HCT116 (cell line): Measurements from ENCODE around the gene MZT2B. TPM values are rescaled to one million over a fixed set of nuclear protein-coding genes. Genes with fewer than 3 reads are reported as not detected.
"Not testable (repeated sequence)": the region's sequence is repeated elsewhere in the genome, so short reads cannot be mapped to it uniquely, and the experiment has no call there.

Experiments
- ATAC-seq: fragments of 200-7000 bp; cut with Tn5 transposase; 2 replicates; pipeline ENCODE4 v1.9.1; 2020; ENCODE audit warnings: mild to moderate bottlenecking, moderate library complexity
- BruUV-seq: library from RNA; stranded (reverse); fragments of 400-500 nt; replicated peaks from 2 replicates; lab custom pipeline; 2021; lab: Mats Ljungman, UMichigan
- CTCF ChIA-PET: fragments of 300-600 bp; sonication (Branson Sonifier 250); formaldehyde crosslinking; loops from one replicate; lab custom pipeline; 2021; ENCODE audit warnings: antibody characterized with exemption; lab: Charles Lee
- POLR2A ChIA-PET: fragments of 300-600, 350-600 bp; sonication (Branson Sonifier 250); formaldehyde crosslinking; loops from one replicate; lab custom pipeline; 2021; ENCODE audit warnings: antibody characterized with exemption; lab: Charles Lee
- RAD21 ChIA-PET, 2 experiments: fragments of 300-600 bp; sonication (Branson Sonifier 250); formaldehyde crosslinking; loops; one replicate each; lab custom pipeline; 2023; ENCODE audit warnings: low total read pairs in 2 of 2; ENCODE audit not compliant: uncharacterized antibody in 2 of 2, unreplicated experiment in 2 of 2, low non-redundant PET in 1 of 2; lab: Charles Lee
- DNase-seq: peaks from one replicate; pipeline ENCODE4 v3.0.0-alpha.2; 2010; ENCODE audit warnings: low read depth, low spot score
- H2AFZ ChIP-seq: fragments of 200-600 bp; shearing (Covaris generic), sonication (generic); 2 replicates; pipeline ENCODE4 v1.6.1; 2017; ENCODE audit warnings: low read depth, mixed run types, mixed read lengths, antibody characterized with exemption, low read length; ENCODE audit not compliant: poor library complexity, severe bottlenecking
- H3K27ac ChIP-seq: 2 replicates; pipeline ENCODE4 v1.5.1; 2012; ENCODE audit warnings: low read depth, low read length
- H3K27me3 ChIP-seq: fragments of 200-600 bp; sonication (generic); 2 replicates; pipeline ENCODE4 v1.6.1; 2016; ENCODE audit warnings: mixed run types, low read length, mixed read lengths; ENCODE audit not compliant: insufficient read depth
- H3K36me3 ChIP-seq, 2 experiments: fragments of 200-500 bp in 1 of 2; fragments of 200-600 bp in 1 of 2; sonication (Bioruptor generic) in 1 of 2; sonication (generic) in 1 of 2; 2 replicates each; pipeline versions ENCODE4 v1.5.1 to v1.6.1; 2014 to 2016; ENCODE audit warnings: low read length in 2 of 2, inconsistent platforms in 1 of 2, mixed read lengths in 1 of 2, mixed run types in 1 of 2; ENCODE audit not compliant: insufficient read depth in 2 of 2, control insufficient read depth in 1 of 2
- H3K4me1 ChIP-seq, 2 experiments: fragments of 200-600 bp in 1 of 2; sonication (generic) in 1 of 2; 2 replicates each; pipeline versions ENCODE4 v1.5.1 to v1.6.1; 2012 to 2017; ENCODE audit warnings: low read length in 2 of 2, inconsistent platforms in 1 of 2, mild to moderate bottlenecking in 1 of 2, mixed read lengths in 1 of 2, mixed run types in 1 of 2, moderate library complexity in 1 of 2; ENCODE audit not compliant: insufficient read depth in 2 of 2, control insufficient read depth in 1 of 2
- H3K4me2 ChIP-seq: fragments of 200-600 bp; sonication (generic); 2 replicates; pipeline ENCODE4 v1.6.1; 2017; ENCODE audit warnings: mixed run types, low read length, mixed read lengths
- H3K4me3 ChIP-seq, 2 experiments: fragments of 200-600 bp in 1 of 2; sonication (generic) in 1 of 2; replicated peaks in 1 of 2; 2 replicates each; pipeline ENCODE4 v1.5.1; 2011 to 2016; ENCODE audit warnings: low read length in 2 of 2, control low read depth in 1 of 2, low read depth in 1 of 2, mild to moderate bottlenecking in 1 of 2, mixed read lengths in 1 of 2, mixed run types in 1 of 2
- H3K79me2 ChIP-seq: fragments of 200-600 bp; sonication (generic); 2 replicates; pipeline ENCODE4 v1.6.1; 2017; ENCODE audit warnings: mild to moderate bottlenecking, mixed run types, low read length, moderate library complexity, mixed read lengths; ENCODE audit not compliant: insufficient read depth
- H3K9ac ChIP-seq: fragments of 200-600 bp; sonication (generic); 2 replicates; pipeline ENCODE4 v1.6.1; 2016; ENCODE audit warnings: low read length, mixed read lengths
- H3K9me2 ChIP-seq: fragments of 200-600 bp; sonication (generic), shearing (Covaris generic); 2 replicates; pipeline ENCODE4 v1.6.1; 2017; ENCODE audit warnings: mixed run types, mild to moderate bottlenecking, moderate library complexity; ENCODE audit not compliant: insufficient read depth
- H3K9me3 ChIP-seq, 2 experiments: fragments of 200-500 bp in 1 of 2; fragments of 200-600 bp in 1 of 2; sonication (Bioruptor generic) in 1 of 2; sonication (generic) in 1 of 2; 2 replicates each; pipeline ENCODE4 v1.6.1; 2014 to 2017; ENCODE audit warnings: low read length in 2 of 2, mixed read lengths in 2 of 2, inconsistent platforms in 1 of 2, low read depth in 1 of 2, mild to moderate bottlenecking in 1 of 2, mixed run types in 1 of 2, moderate library complexity in 1 of 2; ENCODE audit not compliant: control insufficient read depth in 1 of 2, insufficient read depth in 1 of 2
- H4K20me1 ChIP-seq: fragments of 200-600 bp; sonication (generic), shearing (Covaris generic); 2 replicates; pipeline ENCODE4 v1.6.1; 2017; ENCODE audit warnings: mixed run types, mild to moderate bottlenecking, moderate library complexity; ENCODE audit not compliant: insufficient read depth
- POLR2AphosphoS5 ChIP-seq: IDR thresholded peaks from 2 replicates; pipeline ENCODE4 v1.6.1; 2011; ENCODE audit warnings: mild to moderate bottlenecking, low read depth, low read length, moderate library complexity
- intact Hi-C: fragments of 100-400 bp; cut with micrococcal nuclease; formaldehyde crosslinking; loops from 2 replicates; pipeline ENCODE4 v1.10.0; 2022
- total RNA-seq: library from RNA; stranded (reverse); gene quantifications from one replicate; pipeline ENCODE4 v1.2.1, GENCODE V29; 2021; ENCODE audit not compliant: unreplicated experiment

MZT2B gene
- total RNA-seq, 1 experiment from 2014 or later: 334 TPM

GRCh38 chr2:130135692-130136541 lies 46.1 kb upstream of the MZT2B start:
- DNase-seq (no peak), ATAC-seq (no peak)
- H3K4me2 ChIP-seq: no peak overlapping the region
- RAD21 ChIA-PET: no interaction called here
- CTCF ChIA-PET: interaction anchor here (0.6 kb wide), 1 partner anchor 46 kb away, joined by 3 read pairs; the partner anchor contains the start of gene MZT2B
- no peaks in the 10 kb centered on the region for H3K36me3 ChIP-seq
- H3K4me1 ChIP-seq: no peaks in the 10 kb centered on the region
- POLR2A ChIA-PET: no interaction called here
- H3K27ac ChIP-seq: no peak overlapping the region
- no peaks in the 10 kb centered on the region for H4K20me1 ChIP-seq
- H2AFZ ChIP-seq: no peak overlapping the region
- H3K9me3 ChIP-seq: no peaks in the 10 kb centered on the region
- intact Hi-C loops: no loop called here
- no peak overlapping the region for H3K9ac ChIP-seq
- no peaks in the 10 kb centered on the region for H3K9me2 ChIP-seq
- H3K4me3 ChIP-seq: no peak overlapping the region
- no TSS peak for BruUV-seq
- no peak for TF ChIP-seq POLR2AphosphoS5
- TF ChIP-seq, all 23 proteins: peak for 0
- no peaks in the 10 kb centered on the region for H3K79me2 ChIP-seq
- no peaks in the 10 kb centered on the region for H3K27me3 ChIP-seq

DNA sequence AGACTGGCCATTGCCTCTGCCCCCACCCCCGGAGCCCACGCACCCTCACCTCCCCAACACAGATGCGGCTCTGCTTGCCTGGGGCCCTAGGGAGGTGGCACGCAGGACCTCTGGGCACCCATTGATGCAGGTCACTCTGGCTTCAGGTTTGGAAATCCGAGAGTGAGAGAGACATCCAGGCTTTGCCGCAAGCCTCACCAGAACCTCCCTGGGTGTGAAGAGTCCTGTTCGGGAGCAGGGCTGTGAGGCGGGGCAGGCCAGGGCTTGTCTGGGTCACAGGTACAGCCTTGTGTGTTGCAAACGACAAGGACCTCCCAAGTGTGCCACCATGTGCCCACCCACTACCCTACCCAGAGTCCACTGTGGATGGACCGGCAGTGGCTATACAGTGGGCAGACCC lies 45.5 kb upstream of the MZT2B start:
- H2AFZ ChIP-seq, ATAC-seq, RAD21 ChIA-PET, H3K27ac ChIP-seq, H3K9me3 ChIP-seq, H3K4me1 ChIP-seq, DNase-seq, H3K27me3 ChIP-seq, H4K20me1 ChIP-seq, POLR2A ChIA-PET, H3K79me2 ChIP-seq, BruUV-seq, H3K4me2 ChIP-seq, CTCF ChIA-PET, intact Hi-C loops, H3K4me3 ChIP-seq, H3K9ac ChIP-seq, H3K9me2 ChIP-seq, H3K36me3 ChIP-seq: not testable (repeated sequence)

DNA sequence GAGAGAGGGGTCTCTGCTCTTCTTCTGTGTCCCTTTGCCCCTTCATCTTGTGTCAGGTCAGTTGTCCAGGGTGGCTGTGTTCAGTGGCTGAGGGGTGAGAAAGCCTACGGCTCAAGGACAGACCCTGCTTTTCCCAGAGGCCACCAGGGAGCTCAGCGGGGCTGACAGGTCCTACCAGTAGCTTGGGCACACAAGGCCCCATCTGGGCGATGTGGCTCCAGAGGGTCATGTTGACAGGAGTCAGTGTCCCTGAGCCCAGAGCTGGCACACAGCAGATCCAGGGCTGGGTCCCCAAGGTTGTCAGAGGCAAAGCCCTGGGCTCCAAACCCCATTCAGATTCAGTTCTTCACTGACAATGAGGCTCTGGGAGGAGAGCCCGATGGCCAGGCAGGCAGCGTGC lies 44.9 kb upstream of the MZT2B start:
- POLR2A ChIA-PET, ATAC-seq, H3K27me3 ChIP-seq, CTCF ChIA-PET, H3K9ac ChIP-seq, H3K4me3 ChIP-seq, H3K4me1 ChIP-seq, H3K9me3 ChIP-seq, H4K20me1 ChIP-seq, H3K27ac ChIP-seq, intact Hi-C loops, H3K36me3 ChIP-seq, H3K79me2 ChIP-seq, H3K9me2 ChIP-seq, DNase-seq, BruUV-seq, RAD21 ChIA-PET, H3K4me2 ChIP-seq, H2AFZ ChIP-seq: not testable (repeated sequence)

DNA sequence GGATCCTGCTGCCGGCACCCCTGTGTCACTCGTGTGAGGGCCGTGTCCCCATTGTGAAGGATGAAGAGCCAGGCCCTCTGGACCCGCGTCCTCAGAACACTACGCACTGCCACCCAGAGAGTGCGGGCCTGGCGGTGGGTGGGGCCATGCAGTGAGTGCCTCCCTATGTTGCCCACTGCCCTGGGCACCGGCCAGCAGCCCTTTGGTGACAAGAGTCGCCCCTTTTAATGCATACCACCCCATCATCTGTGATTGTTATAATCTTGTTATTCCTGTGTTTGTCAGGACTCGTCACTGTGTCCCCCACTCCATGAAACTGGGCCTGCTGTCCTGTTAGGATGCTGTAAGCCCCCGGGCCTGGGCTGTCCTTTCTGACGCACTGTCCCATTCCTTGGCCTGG lies 43.7 kb upstream of the MZT2B start:
- H3K9ac ChIP-seq, H3K27me3 ChIP-seq, POLR2A ChIA-PET, DNase-seq, ATAC-seq, H3K27ac ChIP-seq, H3K79me2 ChIP-seq, H3K4me1 ChIP-seq, H3K4me2 ChIP-seq, CTCF ChIA-PET, H3K36me3 ChIP-seq, RAD21 ChIA-PET, H3K9me2 ChIP-seq, H3K4me3 ChIP-seq, H3K9me3 ChIP-seq, BruUV-seq, H4K20me1 ChIP-seq, intact Hi-C loops, H2AFZ ChIP-seq: not testable (repeated sequence)
